Stimulated activated CD4-positive, alpha-beta T cell treated with anti-CD3 and anti-CD28 coated beads, Interleukin-15, amount 100 ng/mL, for 24 hours (primary cell): ENCODE results near the gene ADARB2.
"Not testable (repeated sequence)": the region's sequence is repeated elsewhere in the genome, so short reads cannot be mapped to it uniquely, and the experiment has no call there.

Experiments
- DNase-seq: peaks from one replicate; pipeline ENCODE4 v3.0.0-alpha.2; 2020

Gene ADARB2

GRCh38 chr10:1414893-1415292 lies 322.4 kb downstream of the ADARB2 start:
- no peak for DNase-seq

DNA sequence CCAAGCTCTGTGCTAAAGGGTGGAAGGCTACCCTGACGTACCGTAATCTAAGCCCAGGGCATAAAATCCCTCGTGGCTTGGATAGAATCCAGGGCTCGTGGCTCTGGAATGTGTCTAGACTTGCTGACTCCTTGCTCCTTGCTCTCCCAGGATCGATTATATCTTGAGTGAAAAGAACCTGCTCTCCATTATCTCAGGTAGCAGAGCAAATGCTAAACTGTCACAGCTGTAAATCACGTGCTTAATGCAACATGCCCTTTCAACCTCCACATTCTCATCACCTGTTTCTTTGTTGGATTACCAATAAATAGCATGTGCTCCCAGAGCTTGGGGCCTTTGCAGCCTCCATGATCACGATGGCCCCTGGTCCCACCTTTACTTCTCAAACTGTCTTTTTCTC lies 323.0 kb downstream of the ADARB2 start:
- not testable (repeated sequence) for DNase-seq

GRCh38 chr10:1413823-1414222 lies 323.5 kb downstream of the ADARB2 start:
- DNase-seq, result no peak

DNA sequence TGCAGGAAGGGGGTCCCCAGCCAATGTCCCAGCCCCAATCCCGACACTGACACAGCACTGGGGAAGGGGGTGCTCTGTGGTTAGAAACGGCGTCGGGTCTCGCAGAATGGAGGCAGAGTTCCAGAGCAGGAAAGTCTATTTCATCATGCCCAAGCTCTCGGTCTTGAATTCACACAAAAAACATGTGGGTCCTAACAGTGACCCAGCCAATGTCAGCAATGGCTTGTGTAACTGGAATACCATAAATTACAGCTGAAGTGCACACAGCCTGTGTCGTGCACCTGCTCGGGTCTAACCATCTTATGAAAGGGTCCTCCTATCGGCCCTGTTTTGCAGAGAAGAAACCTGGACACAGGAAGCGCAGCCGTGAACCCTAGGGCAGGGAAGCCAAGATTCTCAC lies 324.1 kb downstream of the ADARB2 start:
- no peak for DNase-seq

DNA sequence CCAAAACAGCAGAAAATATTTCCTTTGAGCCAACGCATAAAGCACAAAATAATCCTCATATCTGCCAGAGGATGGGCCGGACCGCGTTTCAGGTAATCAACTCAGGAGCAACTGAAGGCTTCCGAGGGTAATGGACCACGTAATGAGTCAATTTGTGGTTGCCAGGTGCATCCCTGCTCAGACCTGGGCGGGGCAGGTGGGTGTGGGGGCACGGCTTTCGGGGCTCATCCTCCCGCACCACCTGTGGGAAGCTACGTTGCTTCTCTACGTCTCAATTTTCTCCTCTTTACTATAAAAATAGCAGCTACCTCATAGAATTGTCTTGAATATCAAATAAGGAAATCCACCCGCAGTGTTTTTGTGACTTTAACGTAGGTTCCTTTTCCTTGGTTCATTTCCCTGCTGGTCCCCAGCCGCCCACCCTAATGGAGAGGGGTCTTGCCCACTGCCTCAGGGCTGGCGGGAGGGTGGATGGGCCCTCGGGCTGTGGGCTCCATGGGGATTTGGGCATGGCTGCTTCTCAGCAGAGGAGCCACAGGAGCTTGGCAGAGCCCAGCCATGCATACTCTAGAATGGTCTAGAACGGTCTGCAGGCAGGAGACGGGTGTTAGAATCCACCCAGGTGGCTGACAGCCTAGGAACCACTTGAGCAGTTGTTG lies 324.7 kb downstream of the ADARB2 start:
- DNase-seq, result no peak

DNA sequence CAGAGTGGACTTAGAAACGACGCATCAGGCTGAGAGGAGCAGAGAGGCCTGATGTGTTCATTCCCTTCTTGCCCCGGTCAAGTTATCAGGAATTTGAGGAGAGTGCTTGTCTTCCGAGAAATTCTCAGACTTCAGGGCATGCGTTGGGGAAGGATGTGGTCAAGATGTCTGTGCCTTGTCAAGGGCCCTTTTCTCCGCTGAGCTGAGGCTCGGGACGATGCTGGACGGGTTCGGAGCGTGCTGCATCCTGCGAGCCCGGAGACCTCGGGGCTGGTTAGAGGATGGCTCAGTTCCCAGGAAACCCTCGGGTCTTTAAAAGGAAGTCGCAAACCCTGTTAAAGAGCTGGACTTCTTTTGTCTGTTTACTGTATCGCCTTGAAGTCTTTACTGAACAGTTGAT lies 325.4 kb downstream of the ADARB2 start:
- no peak for DNase-seq

DNA sequence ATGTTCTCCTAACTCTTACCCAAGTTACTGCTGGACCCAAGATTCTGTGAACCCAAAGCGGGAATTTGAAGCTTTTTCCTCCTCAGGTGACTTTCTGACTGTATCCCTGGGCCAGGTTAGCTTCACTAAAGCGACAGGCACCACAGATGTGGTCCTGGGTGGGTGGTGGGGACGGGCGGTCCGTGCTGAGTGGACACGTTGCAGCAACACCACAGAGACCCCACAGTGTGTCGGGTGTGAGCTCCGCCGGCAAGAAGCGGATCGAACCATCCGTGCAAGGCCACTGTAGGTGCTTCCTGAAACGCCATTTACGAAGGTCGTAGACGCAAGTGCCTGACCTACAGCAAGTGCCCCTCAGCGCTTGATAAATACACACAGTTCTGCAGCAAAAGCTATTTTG lies 325.9 kb downstream of the ADARB2 start:
- no peak for DNase-seq

DNA sequence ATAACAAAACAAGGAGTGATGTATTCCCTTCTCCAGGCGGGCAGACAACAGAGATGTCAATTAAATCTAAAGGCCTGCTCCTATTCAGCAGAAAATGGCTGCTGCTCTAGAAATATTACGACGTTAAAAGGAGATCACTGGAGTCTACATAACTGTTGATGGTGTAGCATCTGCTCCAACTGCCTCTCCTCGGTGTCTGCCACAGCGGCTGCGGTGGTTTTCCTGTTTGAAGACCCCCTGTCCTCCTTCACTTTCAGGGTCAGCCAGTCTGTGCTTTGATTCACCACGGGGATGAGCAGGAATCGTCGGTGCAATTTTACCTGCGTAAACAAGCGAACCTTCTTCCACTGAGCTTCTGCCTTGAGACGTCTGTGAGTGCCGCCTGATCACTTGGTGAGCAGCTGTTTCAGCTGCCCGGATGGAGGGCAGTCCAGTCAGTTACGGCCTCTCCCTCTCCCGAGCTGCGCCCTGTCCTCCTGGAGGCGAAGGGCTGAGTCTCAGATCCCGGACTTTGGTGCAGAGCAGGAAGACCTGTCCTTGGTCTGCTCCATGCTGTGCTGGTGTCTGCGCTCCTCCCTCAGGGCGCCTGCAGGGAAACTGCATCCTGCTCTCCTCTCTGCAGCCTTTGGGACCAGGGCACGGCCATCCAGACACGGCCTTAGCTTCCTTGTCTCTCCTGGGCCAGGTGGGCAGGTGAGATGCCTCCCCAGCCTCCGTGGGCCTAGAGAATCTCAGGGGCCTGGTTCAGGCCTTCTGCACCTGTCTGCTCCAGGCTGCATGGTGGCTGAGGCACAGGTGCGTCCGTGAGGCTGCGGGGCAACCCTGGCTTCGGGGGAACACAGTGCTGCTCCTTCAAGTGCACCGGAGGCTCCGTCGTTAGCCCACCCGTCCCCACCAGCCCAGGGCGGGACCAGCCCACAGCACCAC lies 326.6 kb downstream of the ADARB2 start:
- DNase-seq, result no peak

DNA sequence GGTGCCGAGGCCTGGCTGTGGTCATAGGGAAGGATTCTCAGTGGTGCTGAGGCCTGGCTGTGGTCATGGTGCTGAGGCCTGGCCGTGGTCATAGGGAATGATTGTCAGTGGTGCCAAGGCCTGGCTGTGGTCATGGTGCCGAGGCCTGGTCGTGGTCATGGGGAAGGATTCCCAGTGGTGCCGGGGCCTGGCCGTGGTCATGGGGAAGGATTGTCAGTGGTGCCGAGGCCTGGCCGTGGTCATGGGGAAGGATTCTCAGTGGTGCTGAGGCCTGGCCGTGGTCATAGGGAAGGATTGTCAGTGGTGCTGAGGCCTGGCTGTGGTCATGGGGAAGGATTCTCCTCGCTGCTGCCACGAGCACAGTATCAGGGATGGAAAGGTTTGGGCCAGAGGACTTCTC lies 327.3 kb downstream of the ADARB2 start:
- no peak for DNase-seq

GRCh38 chr10:1409392-1409791 lies 327.9 kb downstream of the ADARB2 start:
- DNase-seq, result no peak

GRCh38 chr10:1408651-1409367 lies 328.5 kb downstream of the ADARB2 start:
- no peak for DNase-seq

DNA sequence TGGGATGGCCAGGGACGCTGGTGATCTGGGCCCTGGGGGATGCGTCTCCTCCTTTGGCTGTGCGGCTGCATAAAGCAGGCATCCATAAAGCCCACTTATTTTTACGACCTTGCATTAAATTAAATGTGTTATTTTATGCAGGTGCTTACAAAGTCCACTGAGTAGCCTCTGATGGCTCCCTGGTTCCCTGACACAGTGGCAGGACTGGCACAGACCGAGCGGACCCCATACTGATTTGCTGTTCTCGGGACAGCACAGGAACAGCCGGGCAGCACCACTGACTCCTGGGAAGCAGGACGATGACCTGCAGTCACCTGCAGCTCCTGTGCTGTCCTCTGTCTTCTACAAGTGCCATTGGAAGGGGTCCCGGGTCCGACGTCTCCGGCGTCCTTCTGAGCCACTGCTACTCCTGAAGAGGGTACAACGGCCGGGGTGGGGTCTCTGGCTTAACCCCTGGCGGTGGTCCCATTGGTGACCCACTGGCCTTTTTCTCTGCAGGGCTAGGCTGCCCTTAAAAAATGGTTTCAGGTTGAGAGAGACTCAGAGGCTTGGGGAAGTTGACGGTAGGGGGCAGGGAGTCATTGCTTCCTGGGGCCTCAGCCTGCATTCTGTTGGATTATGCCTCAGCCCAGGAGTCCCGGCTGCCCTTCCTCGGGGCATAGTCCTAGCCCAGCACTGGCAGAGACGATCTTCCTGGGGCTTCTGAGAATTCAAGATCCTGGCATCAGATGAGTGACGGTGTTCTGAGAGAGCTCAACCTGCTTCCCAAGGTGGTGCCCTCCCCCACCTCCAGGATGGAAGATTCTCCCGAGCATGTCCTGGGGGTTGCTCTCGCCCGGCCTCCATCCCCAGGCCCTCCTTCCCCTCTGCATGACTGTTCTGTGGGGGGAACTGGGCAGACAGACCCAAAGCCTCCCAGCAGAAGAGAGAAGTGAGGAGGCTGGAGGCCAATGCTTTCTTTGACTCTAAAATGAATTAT lies 330.1 kb downstream of the ADARB2 start:
- no peak for DNase-seq

GRCh38 chr10:1406132-1406966 lies 331.0 kb downstream of the ADARB2 start:
- no peak for DNase-seq

- no peak for DNase-seq
Observed at GRCh38 chr10:1404323-1405260, 332.7 kb downstream of the ADARB2 start.

GRCh38 chr10:1403508-1404322 lies 333.6 kb downstream of the ADARB2 start:
- no peak for DNase-seq

GRCh38 chr10:1402816-1403507 lies 334.4 kb downstream of the ADARB2 start:
- DNase-seq, result no peak

DNA sequence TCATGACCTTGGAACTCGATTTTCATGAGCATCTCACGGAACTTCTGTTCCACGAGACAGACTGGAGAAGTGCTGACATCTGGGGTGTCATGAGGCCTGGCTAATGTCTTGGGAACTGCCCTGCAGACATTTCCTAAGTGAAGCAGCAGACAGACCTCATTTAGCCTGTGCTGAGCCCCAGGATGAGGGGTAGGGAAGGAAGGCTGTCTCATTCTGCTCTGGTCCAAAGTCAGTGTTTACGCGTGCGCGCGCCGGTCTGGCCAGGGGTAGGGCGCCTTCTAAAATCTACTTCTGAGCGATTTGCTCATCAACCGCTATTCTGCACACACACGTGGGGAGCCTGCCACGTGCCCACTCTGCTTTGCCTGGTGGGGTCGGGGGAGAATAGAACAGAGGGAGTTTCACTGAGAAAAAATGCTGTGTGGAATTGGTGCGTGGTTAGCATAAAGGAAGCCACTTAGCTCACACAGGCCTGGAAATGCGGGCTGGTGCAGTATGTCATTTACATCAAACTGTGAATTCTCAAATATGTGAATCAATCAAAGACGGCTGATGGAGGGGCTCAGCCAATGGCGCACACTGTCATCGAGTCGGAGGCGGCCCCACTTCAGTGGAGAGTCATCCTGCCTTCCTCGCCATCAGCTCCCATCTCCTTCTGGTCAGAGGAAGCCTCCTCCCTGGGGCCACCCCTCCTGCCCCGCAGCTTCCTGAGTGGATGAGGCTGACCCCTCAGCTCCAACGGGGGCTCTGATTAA lies 335.1 kb downstream of the ADARB2 start:
- DNase-seq, result no peak
